ENCODE data around the gene SNTG2. TPM values are rescaled to one million over a fixed set of nuclear protein-coding genes. Genes with fewer than 3 reads are reported as not detected.

Gene SNTG2
- polyA plus RNA-seq, 1 experiment: 0.31 TPM

DNA sequence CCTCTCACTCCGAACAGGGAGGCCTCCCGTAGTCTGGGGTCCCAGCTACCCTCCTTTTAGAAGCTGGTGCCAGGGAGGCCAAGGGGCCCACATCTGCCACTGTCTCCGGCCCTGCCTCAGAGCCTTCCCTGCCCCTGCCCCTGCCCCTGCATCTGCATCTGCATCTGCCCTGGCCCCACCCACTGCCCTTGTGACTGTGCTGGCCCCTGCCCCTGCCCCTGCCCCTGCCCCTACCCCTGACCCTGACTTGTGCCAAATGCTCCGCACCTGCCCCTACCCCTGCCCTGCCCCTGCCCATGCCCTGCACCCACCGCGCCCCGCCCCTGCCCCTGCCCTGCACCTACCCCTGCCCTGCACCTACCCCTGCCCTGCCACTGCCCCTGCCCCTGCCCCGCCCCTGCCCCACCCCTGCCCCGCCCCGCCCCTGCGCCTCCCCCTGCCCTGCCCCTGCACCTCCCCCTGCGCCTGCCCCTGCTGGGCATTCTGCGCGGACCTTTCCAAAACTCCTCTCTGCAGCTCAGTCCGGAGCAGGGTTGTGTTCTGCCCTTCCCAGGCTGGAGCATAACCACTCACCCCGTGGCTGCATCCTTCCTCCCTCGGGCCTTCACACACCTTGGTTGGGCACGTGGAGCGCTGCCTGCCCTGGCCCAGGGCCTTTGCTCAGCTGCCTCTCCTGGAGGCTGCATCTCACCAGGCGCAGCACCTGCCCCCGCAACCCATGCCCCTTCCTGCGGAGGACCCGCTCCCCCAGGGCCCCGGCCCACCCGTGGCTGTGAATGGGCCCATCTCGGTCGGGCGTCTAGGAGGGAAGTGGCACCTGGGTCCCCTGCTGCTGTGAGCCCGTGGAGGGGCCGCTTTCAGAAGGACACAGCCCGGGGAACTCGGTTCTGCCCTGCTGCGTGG lies 5.4 kb downstream of the SNTG2 start:
- DNase-seq (ENCODE audit: low read depth): no peak
- Histone ChIP-seq H3K27me3 (ENCODE audit: control insufficient read depth, insufficient read depth, low read length) (peaks cover 1% of the 10 kb centered on the region; the same call in 1 of the 2 replicates), H3K36me3 (ENCODE audit: control insufficient read depth, insufficient read depth, low read length) (no peaks in the 10 kb centered on the region), H3K4me3 (ENCODE audit: low read depth, low read length) (no peak overlapping the region)
- no peak for TF ChIP-seq CTCF (IDR thresholded peaks at IDR 0.05; ENCODE audit: insufficient read depth, low read depth, low read length)
- ChIA-PET POLR2A (interaction anchor here (0.6 kb wide), 1 partner anchor 444 kb away, joined by 4 read pairs; no protein-coding TSS in a partner anchor), CTCF (interaction anchor here (3.3 to 4.9 kb wide), 2 partner anchors 589 kb away, joined by 9 to 50 read pairs; no protein-coding TSS in a partner anchor)

GRCh38 chr2:959457-959856 lies 8.8 kb downstream of the SNTG2 start:
- TF ChIP-seq CTCF (IDR thresholded peaks at IDR 0.05; ENCODE audit: insufficient read depth, low read depth, low read length): no peak
- Histone ChIP-seq H3K4me3 (ENCODE audit: low read depth, low read length) (no peak overlapping the region), H3K36me3 (ENCODE audit: control insufficient read depth, insufficient read depth, low read length) (no peaks in the 10 kb centered on the region), H3K27me3 (ENCODE audit: control insufficient read depth, insufficient read depth, low read length) (no peaks in the 10 kb centered on the region; the same call in 1 of the 2 replicates)
- ChIA-PET POLR2A (no interaction called here), CTCF (interaction anchor here (3.3 kb wide), 1 partner anchor 586 kb away, joined by 9 read pairs; no protein-coding TSS in a partner anchor)
- no peak for DNase-seq (ENCODE audit: low read depth)

GRCh38 chr2:960061-960736 lies 9.6 kb downstream of the SNTG2 start:
- POLR2A ChIA-PET: no interaction called here
- TF ChIP-seq CTCF (IDR thresholded peaks at IDR 0.05; ENCODE audit: insufficient read depth, low read depth, low read length): no peak
- no peaks in the 10 kb centered on the region for H3K36me3 ChIP-seq (ENCODE audit: control insufficient read depth, insufficient read depth, low read length)
- H3K4me3 ChIP-seq (ENCODE audit: low read depth, low read length): no peak overlapping the region
- DNase-seq (ENCODE audit: low read depth): no peak
- CTCF ChIA-PET: no interaction called here
- no peaks in the 10 kb centered on the region; the same call in 1 of the 2 replicates for H3K27me3 ChIP-seq (ENCODE audit: control insufficient read depth, insufficient read depth, low read length)

GRCh38 chr2:961786-962185 lies 11.1 kb downstream of the SNTG2 start:
- H3K27me3 ChIP-seq (ENCODE audit: control insufficient read depth, insufficient read depth, low read length): no peaks in the 10 kb centered on the region; the same call in 1 of the 2 replicates
- ChIA-PET POLR2A (no interaction called here), CTCF (interaction anchor here (0.6 kb wide), 1 partner anchor 184 kb away, joined by 3 read pairs; no protein-coding TSS in a partner anchor)
- no peak overlapping the region for H3K4me3 ChIP-seq (ENCODE audit: low read depth, low read length)
- no peaks in the 10 kb centered on the region for H3K36me3 ChIP-seq (ENCODE audit: control insufficient read depth, insufficient read depth, low read length)
- DNase-seq (ENCODE audit: low read depth): no peak
- no peak for TF ChIP-seq CTCF (IDR thresholded peaks at IDR 0.05; ENCODE audit: insufficient read depth, low read depth, low read length)

DNA sequence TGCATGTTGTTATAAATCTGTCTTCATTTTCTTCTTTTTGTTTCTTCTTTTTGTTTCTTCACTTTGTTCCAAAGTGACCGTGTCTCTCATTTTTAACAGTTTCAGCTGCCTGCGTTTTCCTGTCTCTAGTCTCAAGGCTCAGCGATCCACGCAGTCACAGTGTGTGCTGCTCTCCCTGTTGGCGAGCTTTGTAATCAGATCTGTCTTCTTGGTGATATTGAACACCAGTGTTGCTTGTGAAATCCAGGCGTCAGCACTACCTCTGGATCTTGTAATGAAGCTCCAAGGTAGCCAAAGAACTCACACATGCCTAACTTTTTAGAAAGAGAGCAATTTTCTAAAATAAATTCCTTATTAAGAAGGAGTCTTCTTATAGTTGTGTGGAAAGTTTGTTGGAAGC lies 13.2 kb downstream of the SNTG2 start:
- Histone ChIP-seq H3K4me3 (ENCODE audit: low read depth, low read length) (no peak overlapping the region), H3K36me3 (ENCODE audit: control insufficient read depth, insufficient read depth, low read length) (no peaks in the 10 kb centered on the region), H3K27me3 (ENCODE audit: control insufficient read depth, insufficient read depth, low read length) (no peaks in the 10 kb centered on the region; the same call in 1 of the 2 replicates)
- TF ChIP-seq CTCF (IDR thresholded peaks at IDR 0.05; ENCODE audit: insufficient read depth, low read depth, low read length): no peak
- DNase-seq (ENCODE audit: low read depth): no peak
- ChIA-PET POLR2A (no interaction called here), CTCF (interaction anchor here (1.0 kb wide), 1 partner anchor 587 kb away, joined by 3 read pairs; no protein-coding TSS in a partner anchor)

Data from BJ (cell line).